SK-N-MC (cell line): ENCODE data around the gene ADK.

Experiments
- EZH2 ChIP-seq: fragments of 200-600 bp; sonication (generic); IDR thresholded peaks from one replicate; pipeline ENCODE4 v1.6.1; 2017; ENCODE audit warnings: antibody characterized with exemption
- FOXP2 ChIP-seq: optimal IDR thresholded peaks from 2 replicates; pipeline ENCODE3; 2011; ENCODE audit warnings: mild to moderate bottlenecking, moderate library complexity; ENCODE audit not compliant: insufficient read depth; ENCODE audit errors: extremely low read length, control extremely low read depth
- POLR2AphosphoS5 ChIP-seq: IDR thresholded peaks from 2 replicates; pipeline ENCODE4 v1.6.1; 2012; ENCODE audit warnings: mild to moderate bottlenecking, low read depth, low read length, borderline replicate concordance

GRCh38 chr10:74736029-74736428 lies 585.0 kb downstream of the ADK start:
- no peak for TF ChIP-seq EZH2
- no peak for TF ChIP-seq POLR2AphosphoS5
- no peak for TF ChIP-seq FOXP2
